HL-60 (cell line): ENCODE data around the gene PAQR9.

Experiments
- DNase-seq, 2 experiments: peaks; one replicate each; pipeline ENCODE4 v3.0.0-alpha.2; 2010 to 2020; ENCODE audit warnings: low read depth in 1 of 2, low spot score in 1 of 2
- H3K27ac ChIP-seq: fragments of 250-450 bp; sonication (Bioruptor Pico); replicated peaks from 2 replicates; pipeline ENCODE4 v1.5.1; 2020; ENCODE audit warnings: mild to moderate bottlenecking, moderate library complexity
- H3K27me3 ChIP-seq: fragments of 250-450 bp; sonication (Bioruptor Pico); 2 replicates; pipeline ENCODE4 v1.5.1; 2021; ENCODE audit warnings: mild to moderate bottlenecking, moderate library complexity; ENCODE audit not compliant: insufficient read depth, poor library complexity, severe bottlenecking
- H3K4me3 ChIP-seq: replicated peaks from 2 replicates; pipeline ENCODE4 v1.5.1; 2011; ENCODE audit warnings: mild to moderate bottlenecking, control low read depth, low read length; ENCODE audit not compliant: insufficient read depth
- GABPA ChIP-seq: IDR thresholded peaks from 2 replicates; pipeline ENCODE4 v1.6.1; 2012; ENCODE audit warnings: low read depth
- POLR2AphosphoS5 ChIP-seq: IDR thresholded peaks from 2 replicates; pipeline ENCODE4 v1.6.1; 2012; ENCODE audit warnings: low read depth
- SPI1 ChIP-seq: IDR thresholded peaks from 2 replicates; pipeline ENCODE4 v1.6.1; 2012; ENCODE audit warnings: low read depth, mild to moderate bottlenecking, borderline replicate concordance
- TF ChIP-seq, protein P1 (sequence below): IDR thresholded peaks from 2 replicates; pipeline ENCODE4 v1.6.1; 2012; ENCODE audit warnings: low read depth; ENCODE audit not compliant: insufficient replicate concordance
- TF ChIP-seq, protein P2 (sequence below): IDR thresholded peaks from one replicate; pipeline ENCODE4 v1.5.1; 2011; ENCODE audit warnings: low read length, control low read depth, inconsistent platforms; ENCODE audit not compliant: insufficient read depth

Gene PAQR9

DNA sequence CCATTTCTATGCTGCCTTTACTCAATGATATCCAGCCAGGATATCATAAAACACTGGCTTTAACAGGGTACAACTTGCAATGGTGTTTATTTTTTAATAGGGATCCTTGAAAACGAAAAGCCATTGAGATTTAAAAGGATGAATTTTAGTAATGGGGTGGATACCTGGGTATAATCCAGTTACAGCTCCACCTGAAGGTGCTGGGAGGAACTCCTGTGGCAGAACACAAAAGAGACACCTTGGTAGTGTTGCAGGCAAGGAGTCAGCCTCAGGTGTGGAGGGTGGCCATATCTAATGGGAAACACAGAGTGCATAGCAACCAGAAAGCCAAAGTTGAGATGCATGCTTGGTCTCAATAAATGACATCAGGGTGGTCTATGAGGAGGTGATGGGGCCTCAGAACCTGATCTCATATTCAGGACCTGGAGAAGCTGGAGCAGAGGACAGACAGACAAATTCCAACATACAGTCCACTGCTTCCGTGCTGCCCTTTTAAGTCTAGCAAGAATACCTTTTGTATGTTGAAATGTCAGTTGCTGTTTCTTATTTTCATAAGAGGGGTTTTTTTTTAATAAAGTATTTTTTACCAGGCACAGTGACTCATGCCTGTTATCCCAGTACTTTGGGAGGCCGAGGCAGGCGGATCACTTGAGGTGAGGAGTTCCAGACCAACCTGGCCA is 12.0 kb upstream of the PAQR9 start:
- H3K27ac ChIP-seq, result no peak overlapping the region
- TF ChIP-seq, protein P1, sequence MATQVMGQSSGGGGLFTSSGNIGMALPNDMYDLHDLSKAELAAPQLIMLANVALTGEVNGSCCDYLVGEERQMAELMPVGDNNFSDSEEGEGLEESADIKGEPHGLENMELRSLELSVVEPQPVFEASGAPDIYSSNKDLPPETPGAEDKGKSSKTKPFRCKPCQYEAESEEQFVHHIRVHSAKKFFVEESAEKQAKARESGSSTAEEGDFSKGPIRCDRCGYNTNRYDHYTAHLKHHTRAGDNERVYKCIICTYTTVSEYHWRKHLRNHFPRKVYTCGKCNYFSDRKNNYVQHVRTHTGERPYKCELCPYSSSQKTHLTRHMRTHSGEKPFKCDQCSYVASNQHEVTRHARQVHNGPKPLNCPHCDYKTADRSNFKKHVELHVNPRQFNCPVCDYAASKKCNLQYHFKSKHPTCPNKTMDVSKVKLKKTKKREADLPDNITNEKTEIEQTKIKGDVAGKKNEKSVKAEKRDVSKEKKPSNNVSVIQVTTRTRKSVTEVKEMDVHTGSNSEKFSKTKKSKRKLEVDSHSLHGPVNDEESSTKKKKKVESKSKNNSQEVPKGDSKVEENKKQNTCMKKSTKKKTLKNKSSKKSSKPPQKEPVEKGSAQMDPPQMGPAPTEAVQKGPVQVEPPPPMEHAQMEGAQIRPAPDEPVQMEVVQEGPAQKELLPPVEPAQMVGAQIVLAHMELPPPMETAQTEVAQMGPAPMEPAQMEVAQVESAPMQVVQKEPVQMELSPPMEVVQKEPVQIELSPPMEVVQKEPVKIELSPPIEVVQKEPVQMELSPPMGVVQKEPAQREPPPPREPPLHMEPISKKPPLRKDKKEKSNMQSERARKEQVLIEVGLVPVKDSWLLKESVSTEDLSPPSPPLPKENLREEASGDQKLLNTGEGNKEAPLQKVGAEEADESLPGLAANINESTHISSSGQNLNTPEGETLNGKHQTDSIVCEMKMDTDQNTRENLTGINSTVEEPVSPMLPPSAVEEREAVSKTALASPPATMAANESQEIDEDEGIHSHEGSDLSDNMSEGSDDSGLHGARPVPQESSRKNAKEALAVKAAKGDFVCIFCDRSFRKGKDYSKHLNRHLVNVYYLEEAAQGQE, result no peak
- TF ChIP-seq, protein P2, sequence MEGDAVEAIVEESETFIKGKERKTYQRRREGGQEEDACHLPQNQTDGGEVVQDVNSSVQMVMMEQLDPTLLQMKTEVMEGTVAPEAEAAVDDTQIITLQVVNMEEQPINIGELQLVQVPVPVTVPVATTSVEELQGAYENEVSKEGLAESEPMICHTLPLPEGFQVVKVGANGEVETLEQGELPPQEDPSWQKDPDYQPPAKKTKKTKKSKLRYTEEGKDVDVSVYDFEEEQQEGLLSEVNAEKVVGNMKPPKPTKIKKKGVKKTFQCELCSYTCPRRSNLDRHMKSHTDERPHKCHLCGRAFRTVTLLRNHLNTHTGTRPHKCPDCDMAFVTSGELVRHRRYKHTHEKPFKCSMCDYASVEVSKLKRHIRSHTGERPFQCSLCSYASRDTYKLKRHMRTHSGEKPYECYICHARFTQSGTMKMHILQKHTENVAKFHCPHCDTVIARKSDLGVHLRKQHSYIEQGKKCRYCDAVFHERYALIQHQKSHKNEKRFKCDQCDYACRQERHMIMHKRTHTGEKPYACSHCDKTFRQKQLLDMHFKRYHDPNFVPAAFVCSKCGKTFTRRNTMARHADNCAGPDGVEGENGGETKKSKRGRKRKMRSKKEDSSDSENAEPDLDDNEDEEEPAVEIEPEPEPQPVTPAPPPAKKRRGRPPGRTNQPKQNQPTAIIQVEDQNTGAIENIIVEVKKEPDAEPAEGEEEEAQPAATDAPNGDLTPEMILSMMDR, result no peak
- TF ChIP-seq POLR2AphosphoS5 (no peak), GABPA (no peak), SPI1 (no peak)
- H3K4me3 ChIP-seq, result no peak overlapping the region
- no peaks in the 10 kb centered on the region for H3K27me3 ChIP-seq
- no peak for DNase-seq

DNA sequence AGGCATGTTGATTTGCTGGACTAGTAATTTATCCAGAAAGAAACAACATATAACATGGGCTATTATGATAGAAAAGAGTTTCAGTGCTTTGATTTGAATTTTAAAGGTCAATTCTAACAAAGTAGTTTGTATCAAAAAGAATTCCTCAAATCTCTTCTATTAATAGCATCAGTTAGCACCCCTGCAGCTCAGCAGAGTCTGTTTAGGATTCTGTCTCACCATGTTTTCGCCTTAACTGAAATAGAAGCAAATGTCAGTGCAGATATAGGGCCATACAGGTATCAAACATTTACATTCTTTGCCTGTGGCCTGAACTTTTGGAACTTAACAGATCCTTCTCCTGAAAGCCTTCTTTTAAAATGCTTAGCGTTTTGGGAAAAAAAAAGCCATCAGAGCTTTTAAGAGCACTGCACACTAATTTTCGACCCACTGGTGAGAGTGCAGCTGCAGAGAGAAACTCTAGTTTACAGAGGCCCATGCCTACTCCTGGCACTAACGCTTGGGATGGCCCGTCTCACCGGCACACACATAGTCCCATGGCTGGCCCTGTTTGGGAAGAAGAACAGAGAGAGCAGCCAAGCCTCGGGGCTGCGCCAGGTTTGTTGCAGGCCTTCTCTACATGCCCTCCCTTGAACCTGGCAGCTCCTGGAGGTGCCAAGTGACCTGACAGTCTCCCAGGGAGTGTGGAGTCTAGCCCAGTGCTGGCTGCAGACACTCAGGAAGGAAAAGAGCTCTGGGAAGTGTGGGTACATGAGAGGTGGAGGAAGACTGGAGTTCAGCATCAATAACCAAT is 9.9 kb upstream of the PAQR9 start:
- no peak overlapping the region for H3K27ac ChIP-seq
- TF ChIP-seq, protein P1, result no peak
- TF ChIP-seq, protein P2, result no peak
- no peak for TF ChIP-seq SPI1
- TF ChIP-seq POLR2AphosphoS5, result no peak
- DNase-seq, result no peak
- no peak overlapping the region for H3K4me3 ChIP-seq
- H3K27me3 ChIP-seq, result no peaks in the 10 kb centered on the region

DNA sequence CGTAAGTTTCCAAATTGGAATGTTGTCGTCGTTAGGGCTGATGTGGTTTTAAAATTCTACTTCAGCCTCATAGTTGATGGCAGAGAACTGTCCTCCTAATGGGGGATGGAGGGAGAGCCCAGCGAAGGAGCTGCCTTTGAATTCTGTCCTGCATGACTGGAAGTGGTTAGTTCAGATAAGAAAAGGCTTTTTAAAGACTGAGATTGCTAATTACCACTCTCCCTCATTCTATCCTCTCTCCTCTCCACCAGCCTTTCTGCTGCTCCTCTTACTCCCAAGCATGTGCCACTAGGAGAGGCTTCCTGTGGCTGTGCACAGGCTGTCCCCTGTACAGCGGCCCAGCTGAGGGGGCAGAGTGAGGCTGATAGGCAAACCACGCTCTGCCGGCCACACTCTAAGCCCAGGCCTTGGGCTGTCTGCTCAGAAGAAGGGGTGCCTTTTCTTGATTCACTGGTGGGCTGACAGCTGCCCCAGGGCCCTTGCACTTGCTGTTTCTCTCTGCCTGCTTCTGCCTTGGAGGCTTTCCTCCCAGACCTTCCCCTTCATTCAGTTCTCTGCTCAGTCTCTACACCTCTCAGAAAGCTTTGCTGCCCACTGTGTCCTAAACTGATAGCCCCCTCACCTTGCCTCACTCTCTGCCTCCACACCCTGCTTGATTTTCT is 8.7 kb upstream of the PAQR9 start:
- DNase-seq, result no peak
- Histone ChIP-seq H3K27me3 (no peaks in the 10 kb centered on the region), H3K4me3 (no peak overlapping the region), H3K27ac (no peak overlapping the region)
- TF ChIP-seq SPI1 (no peak), GABPA (no peak), POLR2AphosphoS5 (no peak)
- TF ChIP-seq, protein P2, result no peak
- TF ChIP-seq, protein P1, result no peak
